SW480 (cell line): ENCODE results near the gene SMPD2.

Experiments used
- DNase-seq: peaks from one replicate; pipeline ENCODE4 v3.0.0-alpha.2; 2016; ENCODE audit warnings: low spot score

The SMPD2 gene

GRCh38 chr6:109446541-109446940, 6.0 kb downstream of the SMPD2 start:
- no peak for DNase-seq

- DNase-seq = no peak
These were observed 6.6 kb downstream of the SMPD2 start for GRCh38 chr6:109447087-109447486.

GRCh38 chr6:109447878-109448555, 7.5 kb downstream of the SMPD2 start:
- DNase-seq = no peak

GRCh38 chr6:109448615-109449014, 8.1 kb downstream of the SMPD2 start:
- DNase-seq = no peak

- no peak for DNase-seq
These were observed 8.7 kb downstream of the SMPD2 start for GRCh38 chr6:109449064-109449794.

GRCh38 chr6:109449795-109450673, 9.5 kb downstream of the SMPD2 start:
- DNase-seq = no peak

GRCh38 chr6:109450801-109451200, 10.3 kb downstream of the SMPD2 start:
- DNase-seq = no peak

GRCh38 chr6:109451376-109451775, 10.9 kb downstream of the SMPD2 start:
- DNase-seq = no peak

GRCh38 chr6:109452181-109452580, 11.7 kb downstream of the SMPD2 start:
- no peak for DNase-seq

- DNase-seq = no peak
These were observed 12.6 kb downstream of the SMPD2 start for GRCh38 chr6:109453156-109453555.

GRCh38 chr6:109453594-109454495, 13.3 kb downstream of the SMPD2 start:
- no peak for DNase-seq

GRCh38 chr6:109454496-109455436, 14.2 kb downstream of the SMPD2 start:
- DNase-seq = no peak

- DNase-seq = peak; percentile 71
These were observed 15.1 kb downstream of the SMPD2 start, which contains the start of gene MICAL1 for GRCh38 chr6:109455437-109456110. TSS of gene MICAL1 (minus strand) at chr6:109455772. CDS start at chr6:109454196, 1,576 bp downstream.

- no peak for DNase-seq
These were observed 15.6 kb downstream of the SMPD2 start for GRCh38 chr6:109456111-109456583.

- DNase-seq = peak; percentile 60
These were observed 16.4 kb downstream of the SMPD2 start for GRCh38 chr6:109456710-109457561.

- no peak for DNase-seq
These were observed 17.1 kb downstream of the SMPD2 start for GRCh38 chr6:109457562-109457996.

GRCh38 chr6:109458774-109459531, 18.4 kb downstream of the SMPD2 start:
- DNase-seq = no peak
